ENCODE measurements around the gene RPH3AL.

DNA sequence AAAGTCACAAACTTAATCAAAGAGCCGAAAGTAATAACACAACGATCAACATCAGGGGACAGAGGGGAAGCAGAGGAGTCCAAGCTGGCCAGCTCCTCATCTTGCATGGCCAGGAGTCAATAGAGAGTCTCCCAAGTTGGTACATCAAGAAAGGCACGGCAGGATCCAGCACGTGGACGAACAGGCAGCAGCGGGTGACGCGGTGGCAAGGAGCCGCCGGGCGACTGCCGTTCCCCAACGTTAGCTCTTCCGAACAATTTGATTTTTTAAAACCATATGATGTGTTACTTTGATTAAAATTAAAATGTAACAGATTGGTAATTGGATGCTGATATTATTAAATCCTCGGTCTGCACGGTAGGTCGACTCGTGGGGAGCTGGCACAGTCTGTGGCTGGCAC lies 89.3 kb downstream of the RPH3AL start:
- no peak for TF ChIP-seq CTCF (IDR thresholded peaks at IDR 0.05)
- TF ChIP-seq POLR2A (IDR thresholded peaks at IDR 0.05) = no peak
- no peak for TF ChIP-seq EP300 (IDR thresholded peaks at IDR 0.05; ENCODE audit: low read depth)

All from transverse colon (tissue), 3 donors.